ENCODE data around the gene SEMA4A.

Gene SEMA4A

GRCh38 chr1:156136970-156137483 is 16.4 kb upstream of the SEMA4A start:
- DNase-seq = no peak

GRCh38 chr1:156138458-156138867 is 14.9 kb upstream of the SEMA4A start:
- no peak for DNase-seq

GRCh38 chr1:156140879-156141707 is 12.3 kb upstream of the SEMA4A start:
- DNase-seq = no peak

GRCh38 chr1:156143765-156144489 is 9.5 kb upstream of the SEMA4A start:
- DNase-seq = no peak

- no peak for DNase-seq
Measured at GRCh38 chr1:156144742-156145141, 8.6 kb upstream of the SEMA4A start.

- DNase-seq = no peak
Measured at GRCh38 chr1:156145650-156146019, 7.8 kb upstream of the SEMA4A start.

GRCh38 chr1:156146020-156146768 is 7.2 kb upstream of the SEMA4A start:
- DNase-seq = peak; percentile 68

GRCh38 chr1:156146769-156147405 is 6.5 kb upstream of the SEMA4A start:
- DNase-seq = no peak

GRCh38 chr1:156148216-156148615 is 5.2 kb upstream of the SEMA4A start:
- no peak for DNase-seq

GRCh38 chr1:156149374-156150332 is 3.7 kb upstream of the SEMA4A start:
- DNase-seq = no peak

GRCh38 chr1:156150333-156151011 is 2.9 kb upstream of the SEMA4A start:
- DNase-seq = no peak

GRCh38 chr1:156151093-156151688 is 2.2 kb upstream of the SEMA4A start:
- no peak for DNase-seq

- DNase-seq = no peak
Measured at GRCh38 chr1:156152628-156153027, 757 bp upstream of the SEMA4A start.

GRCh38 chr1:156154317-156154749 is 948 bp downstream of the SEMA4A start:
- no peak for DNase-seq

GRCh38 chr1:156155756-156156510 is 2.5 kb downstream of the SEMA4A start:
- no peak for DNase-seq

GRCh38 chr1:156157506-156157905 is 4.1 kb downstream of the SEMA4A start:
- DNase-seq = no peak

- no peak for DNase-seq
Measured at GRCh38 chr1:156157966-156158365, 4.6 kb downstream of the SEMA4A start.

- DNase-seq = no peak
Measured at GRCh38 chr1:156160000-156160742, 6.8 kb downstream of the SEMA4A start.

GRCh38 chr1:156160743-156161171 is 7.4 kb downstream of the SEMA4A start:
- DNase-seq = no peak

All from NCI-H524 treated with DMSO at 0.1 percent for 48 hours (cell line).